WERI-Rb-1 (cell line): Measurements from ENCODE around the gene PXDC1.

Experiments
- DNase-seq: peaks from one replicate; pipeline ENCODE4 v3.0.0-alpha.2; 2020
- H3K27ac ChIP-seq: fragments of 250-450 bp; sonication (Bioruptor Pico); 2 replicates; pipeline ENCODE4 v1.5.1; 2020; ENCODE audit warnings: mild to moderate bottlenecking, moderate library complexity
- H3K27me3 ChIP-seq: fragments of 250-450 bp; sonication (Bioruptor Pico); 2 replicates; pipeline ENCODE4 v1.5.1; 2021; ENCODE audit warnings: mild to moderate bottlenecking, low read depth, moderate library complexity; ENCODE audit not compliant: insufficient read depth, severe bottlenecking
- H3K36me3 ChIP-seq: fragments of 250-450 bp; sonication (Bioruptor Pico); 2 replicates; pipeline ENCODE4 v1.5.1; 2020; ENCODE audit warnings: mild to moderate bottlenecking, moderate library complexity
- H3K4me3 ChIP-seq: 2 replicates; pipeline ENCODE4 v1.5.1; 2011; ENCODE audit warnings: low read depth, mild to moderate bottlenecking, control low read depth, low read length
- H3K9me3 ChIP-seq: fragments of 250-450 bp; sonication (Bioruptor Pico); 2 replicates; pipeline ENCODE4 v1.5.1; 2021; ENCODE audit warnings: mild to moderate bottlenecking, moderate library complexity; ENCODE audit not compliant: severe bottlenecking
- TF ChIP-seq, protein P1 (sequence below): IDR thresholded peaks from 2 replicates; pipeline ENCODE4 v1.5.1; 2011; ENCODE audit warnings: low read depth, mild to moderate bottlenecking, control low read depth, inconsistent platforms, low read length

Gene PXDC1

DNA sequence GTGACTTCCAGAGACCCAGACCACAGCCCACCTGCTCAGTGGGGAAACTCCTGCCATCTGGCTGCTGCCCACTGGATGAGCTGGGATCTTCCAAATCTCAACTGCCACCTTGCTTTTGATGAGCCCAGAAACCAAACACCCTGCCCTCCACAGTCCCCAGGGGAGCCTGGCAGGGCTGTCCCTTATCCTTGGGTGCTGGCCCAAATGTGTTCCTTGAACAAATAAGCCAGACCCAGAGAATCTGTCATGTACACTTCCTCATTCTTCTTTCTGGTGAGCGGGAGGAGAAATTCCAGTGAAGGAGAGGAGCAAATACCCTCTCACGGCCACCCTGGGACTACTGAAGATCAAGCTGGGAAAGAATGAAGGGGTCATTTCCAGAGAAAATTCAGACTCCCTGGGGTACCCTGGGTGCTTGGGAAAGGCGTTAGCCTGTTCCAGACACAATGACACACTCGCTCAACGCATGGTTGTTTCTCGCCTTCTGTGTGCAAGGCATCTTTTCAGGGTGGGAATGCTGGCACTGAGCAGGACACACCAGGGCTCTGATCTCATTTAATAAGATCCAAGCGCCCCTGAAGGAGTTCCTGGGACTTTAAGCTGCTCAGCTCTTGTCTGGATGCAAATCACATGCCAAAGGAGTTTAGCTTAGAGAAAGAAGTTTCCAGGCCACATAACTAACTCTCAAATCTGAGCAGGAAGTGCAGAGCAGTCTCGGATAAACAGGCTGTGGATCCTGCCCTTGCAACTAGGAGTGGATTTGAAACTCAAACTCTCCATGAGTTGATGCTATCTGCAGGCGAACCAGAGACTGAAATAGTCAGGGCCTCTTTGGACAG, 38.5 kb downstream of the PXDC1 start:
- Histone ChIP-seq H3K9me3 (peaks cover 4% of the 10 kb centered on the region), H3K27ac (no peak overlapping the region), H3K27me3 (no peaks in the 10 kb centered on the region), H3K4me3 (no peak overlapping the region), H3K36me3 (no peaks in the 10 kb centered on the region)
- TF ChIP-seq, protein P1, sequence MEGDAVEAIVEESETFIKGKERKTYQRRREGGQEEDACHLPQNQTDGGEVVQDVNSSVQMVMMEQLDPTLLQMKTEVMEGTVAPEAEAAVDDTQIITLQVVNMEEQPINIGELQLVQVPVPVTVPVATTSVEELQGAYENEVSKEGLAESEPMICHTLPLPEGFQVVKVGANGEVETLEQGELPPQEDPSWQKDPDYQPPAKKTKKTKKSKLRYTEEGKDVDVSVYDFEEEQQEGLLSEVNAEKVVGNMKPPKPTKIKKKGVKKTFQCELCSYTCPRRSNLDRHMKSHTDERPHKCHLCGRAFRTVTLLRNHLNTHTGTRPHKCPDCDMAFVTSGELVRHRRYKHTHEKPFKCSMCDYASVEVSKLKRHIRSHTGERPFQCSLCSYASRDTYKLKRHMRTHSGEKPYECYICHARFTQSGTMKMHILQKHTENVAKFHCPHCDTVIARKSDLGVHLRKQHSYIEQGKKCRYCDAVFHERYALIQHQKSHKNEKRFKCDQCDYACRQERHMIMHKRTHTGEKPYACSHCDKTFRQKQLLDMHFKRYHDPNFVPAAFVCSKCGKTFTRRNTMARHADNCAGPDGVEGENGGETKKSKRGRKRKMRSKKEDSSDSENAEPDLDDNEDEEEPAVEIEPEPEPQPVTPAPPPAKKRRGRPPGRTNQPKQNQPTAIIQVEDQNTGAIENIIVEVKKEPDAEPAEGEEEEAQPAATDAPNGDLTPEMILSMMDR, result no peak
- no peak for DNase-seq

DNA sequence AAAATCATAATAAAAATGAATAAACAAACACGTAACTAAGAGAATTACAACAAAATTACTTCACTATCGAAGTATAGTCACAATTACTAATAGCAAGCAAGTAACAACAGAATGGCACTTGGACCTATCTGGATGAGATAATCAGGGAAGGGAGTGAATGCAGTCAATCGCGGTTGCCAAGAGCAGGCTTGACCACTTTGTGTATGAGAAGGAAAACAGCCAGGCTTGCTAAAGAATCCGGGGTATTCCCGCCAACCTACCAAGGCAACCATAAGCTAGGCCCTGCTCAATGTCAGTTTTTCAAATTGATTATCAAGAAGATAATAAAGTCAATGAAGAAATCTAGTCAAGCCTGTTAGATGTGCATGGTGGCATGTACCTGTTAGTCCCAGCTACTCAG, 39.7 kb downstream of the PXDC1 start:
- peaks cover 4% of the 10 kb centered on the region for H3K9me3 ChIP-seq
- no peak overlapping the region for H3K27ac ChIP-seq
- H3K4me3 ChIP-seq, result no peak overlapping the region
- DNase-seq, result no peak
- no peaks in the 10 kb centered on the region for H3K36me3 ChIP-seq
- H3K27me3 ChIP-seq, result no peaks in the 10 kb centered on the region
- TF ChIP-seq, protein P1, result no peak

DNA sequence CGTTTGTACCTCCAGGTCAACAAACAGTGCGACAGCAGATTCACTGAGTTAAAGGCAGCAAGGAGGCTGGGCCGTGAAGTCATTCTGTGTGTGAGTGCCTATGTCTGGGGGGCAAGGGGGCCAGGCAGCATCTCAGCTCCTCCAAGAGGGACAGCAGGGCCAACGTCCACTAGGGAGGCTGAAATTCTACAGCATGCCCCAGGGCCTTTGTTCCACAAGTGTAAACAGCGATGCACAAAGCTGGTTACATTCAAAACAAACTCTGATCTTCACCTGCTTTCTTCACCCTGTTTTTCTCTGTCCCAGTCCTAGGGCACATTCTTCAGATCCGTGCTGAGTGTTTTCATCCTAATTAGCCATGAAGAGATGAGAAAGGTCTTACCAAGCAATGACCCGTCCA, 41.1 kb downstream of the PXDC1 start:
- no peak for DNase-seq
- Histone ChIP-seq H3K27ac (no peak overlapping the region), H3K9me3 (peaks cover 7% of the 10 kb centered on the region), H3K27me3 (no peaks in the 10 kb centered on the region), H3K4me3 (no peak overlapping the region), H3K36me3 (no peaks in the 10 kb centered on the region)
- TF ChIP-seq, protein P1, result no peak

DNA sequence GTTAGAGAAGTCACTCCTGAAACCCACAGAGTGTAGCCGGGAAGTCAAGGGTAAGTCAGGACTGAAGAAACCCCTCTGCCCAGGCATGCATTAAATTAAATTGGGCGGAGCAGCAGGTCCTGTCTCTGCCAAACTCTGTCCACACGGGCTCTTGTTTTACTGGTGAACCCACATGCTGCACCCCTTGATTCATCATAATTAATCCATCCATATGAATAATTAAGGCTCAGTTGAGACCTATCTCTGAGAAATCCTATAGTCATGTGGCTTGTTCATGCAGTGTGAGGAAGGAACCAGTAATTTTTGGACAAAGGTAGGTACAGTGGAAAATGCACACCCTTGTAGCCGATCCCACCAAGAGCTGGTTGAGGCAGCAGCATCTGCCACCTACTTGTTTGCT, 43.0 kb downstream of the PXDC1 start:
- no peaks in the 10 kb centered on the region for H3K36me3 ChIP-seq
- H3K9me3 ChIP-seq, result peaks cover 2% of the 10 kb centered on the region
- no peak overlapping the region for H3K4me3 ChIP-seq
- H3K27me3 ChIP-seq, result no peaks in the 10 kb centered on the region
- DNase-seq, result no peak
- H3K27ac ChIP-seq, result no peak overlapping the region
- TF ChIP-seq, protein P1, result no peak

DNA sequence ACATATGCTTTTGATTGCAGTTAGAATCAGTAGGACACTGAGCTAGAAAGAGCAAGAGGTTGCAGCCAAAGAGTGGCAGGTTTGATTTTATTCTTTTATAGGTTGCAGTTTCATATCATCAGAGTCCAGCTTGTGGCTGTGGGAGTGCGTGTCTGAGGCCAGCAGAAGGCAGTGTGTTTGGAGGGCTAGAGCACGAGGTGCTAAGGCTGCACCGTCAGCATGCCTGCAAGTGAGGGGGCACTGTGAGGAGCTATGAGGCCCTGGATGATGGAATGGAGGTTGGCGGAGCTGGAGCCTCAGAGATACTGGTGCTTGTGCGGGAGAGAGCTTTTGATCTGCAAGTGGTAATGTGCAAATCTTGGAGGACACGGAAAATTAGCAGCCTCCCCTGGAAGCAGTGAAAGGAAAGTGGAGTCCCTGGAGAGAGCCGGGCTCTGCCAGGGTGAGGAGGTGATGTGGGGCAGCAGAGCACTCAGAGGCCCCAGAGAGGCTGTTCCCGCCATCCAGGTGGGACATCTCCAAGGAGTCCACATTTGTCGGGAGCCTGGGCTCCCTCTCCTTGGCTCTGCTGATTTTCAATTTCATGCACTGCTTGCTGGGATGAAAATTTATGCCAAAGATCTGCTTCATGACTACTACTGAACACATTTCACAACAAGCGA, 43.6 kb downstream of the PXDC1 start:
- Histone ChIP-seq H3K9me3 (peaks cover 2% of the 10 kb centered on the region), H3K27ac (no peak overlapping the region), H3K27me3 (no peaks in the 10 kb centered on the region), H3K36me3 (no peaks in the 10 kb centered on the region), H3K4me3 (no peak overlapping the region)
- DNase-seq, result no peak
- TF ChIP-seq, protein P1, result no peak
